Stomach (tissue), 4 donors: ENCODE results near the gene SPCS2.
"Not testable (repeated sequence)": the region's sequence is repeated elsewhere in the genome, so short reads cannot be mapped to it uniquely, and the experiment has no call there.

ENCODE experiments used
- CTCF ChIP-seq, 7 experiments: fragments of 450-650 bp in 4 of 7; fragments of 200-600 bp in 3 of 7; sonication (generic) in 3 of 7; IDR thresholded peaks; one replicate each; pipeline ENCODE4 v1.5.1; 2016 to 2019; ENCODE audit warnings: antibody characterized with exemption in 7 of 7, control low read depth in 2 of 7, mild to moderate bottlenecking in 1 of 7
- EP300 ChIP-seq: sonication (generic); formaldehyde crosslinking; IDR thresholded peaks from one replicate; pipeline ENCODE4 v1.6.1; 2017; ENCODE audit warnings: antibody characterized with exemption
- POLR2A ChIP-seq, 4 donors: fragments of 450-650 bp; IDR thresholded peaks; one replicate each; pipeline ENCODE4 v1.6.1; 2016; ENCODE audit warnings: antibody characterized with exemption in 4 of 4, control low read depth in 2 of 4, mild to moderate bottlenecking in 1 of 4, moderate library complexity in 1 of 4
- POLR2AphosphoS5 ChIP-seq, 3 donors: sonication (generic); formaldehyde crosslinking; IDR thresholded peaks; one replicate each; pipeline ENCODE4 v1.6.1; 2016; ENCODE audit warnings: antibody characterized with exemption in 3 of 3

GRCh38 chr11:74960128-74960527 is 11.1 kb downstream of the SPCS2 start:
- not testable (repeated sequence) for TF ChIP-seq POLR2A (IDR thresholded peaks at IDR 0.05); CTCF (IDR thresholded peaks at IDR 0.05); EP300; POLR2AphosphoS5 (IDR thresholded peaks at IDR 0.05)
